ENCODE data around the gene ANXA6.

DNA sequence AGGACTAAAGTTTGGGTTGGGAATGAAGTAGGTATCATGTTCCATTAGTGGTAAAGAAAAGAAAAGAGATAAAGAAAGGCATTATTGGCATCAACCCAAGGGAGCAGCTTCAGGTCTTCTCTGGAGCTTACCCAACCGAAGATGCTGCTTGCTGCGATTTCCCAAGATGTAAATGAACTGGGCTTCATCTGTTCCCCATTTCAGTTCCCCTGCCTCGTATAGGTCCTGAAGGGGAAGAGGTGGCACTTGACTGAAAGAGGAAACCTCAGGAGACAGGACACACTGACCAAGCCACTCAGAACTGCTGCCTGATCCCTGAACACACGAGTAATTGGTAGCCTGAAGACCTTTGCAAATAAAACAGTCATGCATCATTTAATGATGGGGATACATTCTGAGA is 24.6 kb downstream of the ANXA6 start:
- TF ChIP-seq, protein P1, sequence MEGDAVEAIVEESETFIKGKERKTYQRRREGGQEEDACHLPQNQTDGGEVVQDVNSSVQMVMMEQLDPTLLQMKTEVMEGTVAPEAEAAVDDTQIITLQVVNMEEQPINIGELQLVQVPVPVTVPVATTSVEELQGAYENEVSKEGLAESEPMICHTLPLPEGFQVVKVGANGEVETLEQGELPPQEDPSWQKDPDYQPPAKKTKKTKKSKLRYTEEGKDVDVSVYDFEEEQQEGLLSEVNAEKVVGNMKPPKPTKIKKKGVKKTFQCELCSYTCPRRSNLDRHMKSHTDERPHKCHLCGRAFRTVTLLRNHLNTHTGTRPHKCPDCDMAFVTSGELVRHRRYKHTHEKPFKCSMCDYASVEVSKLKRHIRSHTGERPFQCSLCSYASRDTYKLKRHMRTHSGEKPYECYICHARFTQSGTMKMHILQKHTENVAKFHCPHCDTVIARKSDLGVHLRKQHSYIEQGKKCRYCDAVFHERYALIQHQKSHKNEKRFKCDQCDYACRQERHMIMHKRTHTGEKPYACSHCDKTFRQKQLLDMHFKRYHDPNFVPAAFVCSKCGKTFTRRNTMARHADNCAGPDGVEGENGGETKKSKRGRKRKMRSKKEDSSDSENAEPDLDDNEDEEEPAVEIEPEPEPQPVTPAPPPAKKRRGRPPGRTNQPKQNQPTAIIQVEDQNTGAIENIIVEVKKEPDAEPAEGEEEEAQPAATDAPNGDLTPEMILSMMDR (IDR thresholded peaks at IDR 0.05 in 2 of 3, conservative IDR thresholded peaks at IDR 0.05 in 1 of 3; ENCODE audit: insufficient read depth in 2 of 3, low read depth in 1 of 3, low read length in 3 of 3), result no peak
- TF ChIP-seq SRF (CRISPR knock-in tag; IDR thresholded peaks at IDR 0.05) (no peak), DDX20 (tag; IDR thresholded peaks at IDR 0.05; ENCODE audit: low read depth) (no peak), XRCC4 (IDR thresholded peaks at IDR 0.05; ENCODE audit: extremely low read depth, insufficient read depth, insufficient read length) (no peak)
